Esophagus muscularis mucosa (tissue), 4 donors: ENCODE results near the gene CDK5RAP2. TPM values are rescaled to one million over a fixed set of nuclear protein-coding genes. Genes with fewer than 3 reads are reported as not detected.

ENCODE experiments used
- DNase-seq: peaks from one replicate; pipeline ENCODE4 v3.0.0-alpha.2; 2017; ENCODE audit errors: extremely low spot score
- H3K27ac ChIP-seq, 4 donors: fragments of 200-600 bp; sonication (generic); replicated peaks in 1 of 4; 1 replicate in 3 of 4; 2 replicates in 1 of 4; pipeline ENCODE4 v1.5.1; 2016 to 2019; ENCODE audit warnings: mild to moderate bottlenecking in 1 of 4
- H3K27me3 ChIP-seq, 4 donors: fragments of 200-600 bp; sonication (generic); one replicate each; pipeline versions ENCODE4 v1.5.1 to v1.6.0; 2016 to 2019
- H3K36me3 ChIP-seq, 4 donors: fragments of 200-600 bp; sonication (generic); one replicate each; pipeline ENCODE4 v1.5.1; 2016 to 2019
- H3K4me1 ChIP-seq, 4 donors: fragments of 200-600 bp; sonication (generic); one replicate each; pipeline ENCODE4 v1.5.1; 2016 to 2019
- H3K4me3 ChIP-seq, 4 donors: fragments of 200-600 bp; sonication (generic); 1 replicate in 2 of 4; 2 replicates in 2 of 4; pipeline ENCODE4 v1.5.1; 2016 to 2019; ENCODE audit warnings: mild to moderate bottlenecking in 4 of 4, moderate library complexity in 1 of 4
- H3K9me3 ChIP-seq, 4 donors: fragments of 200-600 bp; sonication (generic); 1 replicate in 3 of 4; 2 replicates in 1 of 4; pipeline ENCODE4 v1.5.1; 2016 to 2019
- CTCF ChIP-seq, 3 experiments: fragments of 200-600 bp in 2 of 3; fragments of 450-650 bp in 1 of 3; sonication (generic) in 2 of 3; IDR thresholded peaks; one replicate each; pipeline ENCODE4 v1.5.1; 2017 to 2019; ENCODE audit warnings: antibody characterized with exemption in 3 of 3, mild to moderate bottlenecking in 2 of 3, moderate library complexity in 1 of 3
- EP300 ChIP-seq: sonication (generic); formaldehyde crosslinking; IDR thresholded peaks from one replicate; pipeline ENCODE4 v1.6.1; 2017; ENCODE audit warnings: antibody characterized with exemption
- POLR2A ChIP-seq: fragments of 450-650 bp; IDR thresholded peaks from one replicate; pipeline ENCODE4 v1.6.1; 2017; ENCODE audit warnings: antibody characterized with exemption, moderate library complexity, mild to moderate bottlenecking, low read depth
- POLR2AphosphoS5 ChIP-seq, 2 donors: sonication (generic); formaldehyde crosslinking; IDR thresholded peaks; one replicate each; pipeline ENCODE4 v1.6.1; 2017; ENCODE audit warnings: antibody characterized with exemption in 2 of 2
- WGBS: methylation state at CpG from one replicate; pipeline ENCODE4 v1.1.5; 2018; 5-methylcytosine and 5-hydroxymethylcytosine counted together
- intact Hi-C: fragments of 100-400 bp; cut with DNase I; formaldehyde crosslinking; loops from one replicate; pipeline ENCODE4 v1.15.1; 2023
- total RNA-seq, 4 donors: library from RNA; depleted of rRNA; stranded (reverse); fragments of >200 nt; gene quantifications; one replicate each; pipeline versions ENCODE4 v1.1.0 to v1.2.1, GENCODE V29; 2016

The CDK5RAP2 gene
- total RNA-seq, 4 donors from 2014 or later = 34.6 to 38.6 (median 36.7) TPM

GRCh38 chr9:120442308-120442995, 137.5 kb downstream of the CDK5RAP2 start:
- DNase-seq = no peak
- TF ChIP-seq CTCF (IDR thresholded peaks at IDR 0.05) = no peak
- TF ChIP-seq EP300 = no peak
- no peak for TF ChIP-seq POLR2A
- no peak for TF ChIP-seq POLR2AphosphoS5 (IDR thresholded peaks at IDR 0.05)
- Histone ChIP-seq H3K36me3 (peaks cover 22 to 95% (median 65%) of the 10 kb centered on the region in 4 donors), H3K27ac (no peak overlapping the region), H3K27me3 (no peaks in the 10 kb centered on the region), H3K4me1 (peaks cover 0 to 6% (median 0%) of the 10 kb centered on the region in 4 donors), H3K4me3 (no peak overlapping the region), H3K9me3 (no peaks in the 10 kb centered on the region)
- 78% methylated on average over 6 of the region's 6 CpGs for WGBS
- intact Hi-C loops = no loop called here

GRCh38 chr9:120441426-120442307, 138.3 kb downstream of the CDK5RAP2 start:
- Histone ChIP-seq H3K27ac (no peak overlapping the region), H3K4me3 (no peak overlapping the region), H3K9me3 (no peaks in the 10 kb centered on the region), H3K4me1 (peaks cover 0 to 6% (median 0%) of the 10 kb centered on the region in 4 donors), H3K36me3 (peaks cover 22 to 95% (median 66%) of the 10 kb centered on the region in 4 donors), H3K27me3 (no peaks in the 10 kb centered on the region)
- WGBS = 86% methylated on average over 9 of the region's 9 CpGs
- no peak for TF ChIP-seq CTCF (IDR thresholded peaks at IDR 0.05)
- no peak for TF ChIP-seq POLR2A
- TF ChIP-seq POLR2AphosphoS5 (IDR thresholded peaks at IDR 0.05) = no peak
- no peak for TF ChIP-seq EP300
- intact Hi-C loops = no loop called here
- no peak for DNase-seq

- Histone ChIP-seq H3K9me3 (no peaks in the 10 kb centered on the region), H3K4me3 (no peak overlapping the region), H3K4me1 (peaks cover 0 to 6% (median 0%) of the 10 kb centered on the region in 4 donors), H3K27ac (no peak overlapping the region), H3K27me3 (no peaks in the 10 kb centered on the region), H3K36me3 (peaks cover 22 to 91% (median 69%) of the 10 kb centered on the region in 4 donors)
- no peak for DNase-seq
- intact Hi-C loops = no loop called here
- TF ChIP-seq CTCF (IDR thresholded peaks at IDR 0.05) (no peak), EP300 (no peak), POLR2AphosphoS5 (IDR thresholded peaks at IDR 0.05) (no peak), POLR2A (no peak)
- WGBS = 96% methylated on average over 1 of the region's 1 CpG
Measured at GRCh38 chr9:120440791-120441190, 139.2 kb downstream of the CDK5RAP2 start.

- WGBS = 100% methylated on average over 1 of the region's 1 CpG
- Histone ChIP-seq H3K9me3 (no peaks in the 10 kb centered on the region), H3K27ac (no peak overlapping the region), H3K4me3 (no peak overlapping the region), H3K36me3 (peaks cover 22 to 83% (median 65%) of the 10 kb centered on the region in 4 donors), H3K4me1 (peaks cover 0 to 6% (median 0%) of the 10 kb centered on the region in 4 donors), H3K27me3 (no peaks in the 10 kb centered on the region)
- no peak for DNase-seq
- no peak for TF ChIP-seq POLR2AphosphoS5 (IDR thresholded peaks at IDR 0.05)
- TF ChIP-seq CTCF (IDR thresholded peaks at IDR 0.05) = no peak
- no peak for TF ChIP-seq POLR2A
- no peak for TF ChIP-seq EP300
- intact Hi-C loops = no loop called here
Measured at GRCh38 chr9:120439926-120440325, 140.0 kb downstream of the CDK5RAP2 start.
